HG02981 (cell line): ENCODE measurements around the gene INO80.

ENCODE experiments used
- ATAC-seq: cut with Tn5 transposase; IDR thresholded peaks from one replicate; pipeline ENCODE4 v1.9.1; 2021; ENCODE audit warnings: mild to moderate bottlenecking, moderate library complexity; ENCODE audit not compliant: unreplicated experiment

Gene INO80

DNA sequence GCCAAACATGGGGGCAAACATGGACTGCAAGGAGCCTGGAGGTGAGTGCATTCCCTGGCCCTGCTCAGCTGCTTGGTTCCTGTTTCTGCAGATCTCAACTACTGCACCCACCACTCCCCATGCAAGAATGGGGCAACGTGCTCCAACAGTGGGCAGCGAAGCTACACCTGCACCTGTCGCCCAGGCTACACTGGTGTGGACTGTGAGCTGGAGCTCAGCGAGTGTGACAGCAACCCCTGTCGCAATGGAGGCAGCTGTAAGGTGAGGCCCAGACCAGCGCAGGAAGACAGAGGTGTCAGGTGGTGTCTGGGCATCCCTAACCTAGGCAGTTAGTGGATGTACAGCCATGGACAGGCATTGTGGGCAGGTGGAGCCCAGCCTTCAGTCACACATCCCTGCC, 181.6 kb downstream of the INO80 start:
- no peak for ATAC-seq

DNA sequence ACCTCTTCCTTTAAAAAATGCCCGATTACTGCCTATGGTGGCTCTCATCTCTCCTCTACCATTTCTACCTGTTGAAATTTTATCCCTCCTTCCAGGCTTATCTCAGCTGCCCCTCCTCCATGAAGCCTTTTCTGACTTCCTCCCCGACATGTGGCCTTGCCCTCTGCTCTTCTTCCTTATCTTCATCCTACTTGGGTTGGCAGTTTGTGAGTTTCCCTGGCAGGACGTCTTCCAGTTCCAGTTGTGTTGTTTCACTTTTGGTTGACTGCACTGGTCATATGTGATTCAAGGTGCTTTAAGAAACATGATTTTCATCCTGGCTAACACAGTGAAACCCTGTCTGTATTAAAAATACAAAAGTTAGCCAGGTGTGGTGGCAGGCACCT, 182.6 kb downstream of the INO80 start:
- no peak for ATAC-seq

DNA sequence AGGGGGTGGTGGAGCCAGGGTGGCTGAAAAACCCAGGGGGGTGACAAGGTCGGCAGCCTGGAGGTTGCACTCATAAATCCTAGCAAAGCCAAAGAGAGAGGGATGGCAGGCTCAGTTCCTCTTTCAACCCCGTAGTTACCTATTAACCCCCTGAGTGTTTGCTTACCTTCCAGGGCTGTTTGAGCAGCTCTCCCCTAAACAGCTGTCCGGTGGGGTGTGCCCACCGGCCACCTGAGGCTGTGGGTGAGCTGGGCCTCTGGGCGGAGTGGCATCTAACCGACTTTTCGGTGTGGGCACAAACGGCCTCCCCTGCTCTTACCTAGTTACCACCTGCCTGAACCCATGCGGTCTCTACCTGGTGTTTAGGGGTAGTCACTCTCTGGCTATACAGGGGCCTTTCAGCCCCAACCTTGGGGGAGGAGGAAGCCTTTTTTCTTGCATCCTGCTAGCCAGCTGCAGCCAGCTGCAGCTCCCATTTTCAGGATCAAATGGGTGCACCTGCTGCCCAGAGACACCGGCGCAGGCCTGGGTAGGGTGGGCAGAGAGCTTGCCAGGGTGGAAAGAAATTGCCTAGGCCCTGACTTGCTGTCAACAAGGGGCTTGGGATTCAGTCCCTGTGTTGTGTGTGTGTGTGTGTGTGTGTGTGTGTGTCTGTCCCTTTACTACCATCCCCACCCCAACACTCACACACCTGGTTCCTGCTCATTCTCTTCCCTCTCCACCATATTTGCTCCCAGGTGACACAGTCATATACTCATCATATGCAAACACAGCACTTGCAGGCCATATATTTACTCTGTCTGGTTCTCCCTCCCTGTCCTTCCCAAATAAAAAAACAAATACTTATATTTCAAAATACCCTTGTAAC, 183.2 kb downstream of the INO80 start:
- ATAC-seq, result no peak

DNA sequence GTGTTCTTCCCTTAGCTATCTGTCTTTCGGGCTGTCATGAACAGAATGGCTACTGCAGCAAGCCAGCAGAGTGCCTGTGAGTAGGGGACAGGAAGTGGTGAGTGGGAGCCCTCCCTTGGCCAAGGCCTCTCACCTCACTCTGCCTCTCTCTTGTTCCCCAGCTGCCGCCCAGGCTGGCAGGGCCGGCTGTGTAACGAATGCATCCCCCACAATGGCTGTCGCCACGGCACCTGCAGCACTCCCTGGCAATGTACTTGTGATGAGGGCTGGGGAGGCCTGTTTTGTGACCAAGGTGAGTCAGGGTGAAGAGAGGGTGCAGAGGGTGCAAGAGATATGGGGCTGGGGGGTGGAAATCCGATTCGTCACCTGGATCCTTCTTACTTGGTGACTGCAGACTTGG, 183.9 kb downstream of the INO80 start:
- no peak for ATAC-seq

DNA sequence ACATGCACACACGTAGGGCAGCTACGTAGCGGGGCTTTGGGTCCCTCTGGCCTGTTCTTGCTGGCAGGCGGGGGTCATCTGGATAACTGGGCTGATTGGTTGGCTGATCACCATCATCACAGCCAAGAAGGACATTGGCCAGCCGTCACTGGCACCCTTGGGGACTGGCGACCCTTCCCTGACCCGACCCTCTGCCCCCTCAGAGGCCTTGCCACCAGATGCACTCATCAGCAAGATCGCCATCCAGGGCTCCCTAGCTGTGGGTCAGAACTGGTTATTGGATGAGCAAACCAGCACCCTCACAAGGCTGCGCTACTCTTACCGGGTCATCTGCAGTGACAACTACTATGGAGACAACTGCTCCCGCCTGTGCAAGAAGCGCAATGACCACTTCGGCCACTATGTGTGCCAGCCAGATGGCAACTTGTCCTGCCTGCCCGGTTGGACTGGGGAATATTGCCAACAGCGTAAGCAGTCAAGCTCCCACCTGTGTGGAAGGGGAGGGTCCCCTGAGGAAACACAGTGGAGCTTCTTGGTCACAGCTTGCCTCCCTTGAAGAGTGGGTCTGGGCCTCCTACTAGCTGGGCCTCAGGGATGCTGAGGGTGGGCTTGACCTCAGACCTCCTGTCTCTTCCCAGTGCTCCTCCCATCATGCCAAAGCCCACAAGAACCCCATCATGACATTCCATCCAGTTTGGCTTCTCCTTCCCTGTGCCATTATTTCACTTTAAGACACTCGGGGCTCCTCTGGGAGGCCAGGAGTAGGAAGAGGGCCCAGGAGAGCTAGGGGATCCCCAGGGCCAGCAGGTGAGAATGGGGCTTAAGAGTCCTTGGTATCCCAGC, 184.6 kb downstream of the INO80 start:
- no peak for ATAC-seq

DNA sequence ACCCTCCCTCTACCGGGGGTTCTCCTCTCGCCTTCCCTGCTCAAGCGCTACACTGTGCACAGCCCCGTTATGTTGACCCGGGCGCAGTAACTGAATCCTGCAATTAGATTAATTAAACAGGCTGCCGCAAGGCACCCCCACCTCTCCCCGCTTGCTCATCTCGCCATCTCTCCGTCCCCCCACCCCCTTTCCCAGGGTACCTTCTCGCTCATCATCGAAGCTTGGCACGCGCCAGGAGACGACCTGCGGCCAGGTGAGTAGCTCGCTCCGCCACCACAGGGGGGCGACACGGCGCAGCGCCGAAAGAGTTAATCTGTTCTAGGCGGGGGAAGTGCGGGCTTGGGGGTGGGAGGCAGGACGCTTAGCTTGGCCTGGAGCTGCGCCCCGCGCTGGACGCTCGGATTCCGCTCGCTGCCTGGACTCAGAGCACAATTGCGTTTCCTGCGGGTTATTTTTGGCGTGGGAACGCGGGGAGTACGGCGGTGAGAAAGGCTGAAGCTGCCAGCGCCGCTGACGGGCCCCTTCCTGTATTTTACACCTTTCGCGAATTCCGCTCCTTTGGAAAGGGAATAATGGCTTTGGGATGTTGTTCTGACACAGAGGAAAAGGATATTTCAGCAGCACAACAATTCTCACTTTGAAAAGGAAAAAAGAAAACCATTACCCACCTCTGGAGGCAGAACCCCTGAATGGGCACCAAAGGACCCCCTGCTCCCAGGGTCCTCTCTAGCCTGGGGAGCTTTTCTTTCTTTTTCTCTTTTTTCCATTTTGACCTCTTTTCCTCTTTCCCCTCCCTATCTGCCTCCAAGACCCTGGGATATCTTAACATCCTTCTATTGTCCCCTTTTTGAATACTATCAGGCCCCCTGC, 185.4 kb downstream of the INO80 start:
- no peak for ATAC-seq

DNA sequence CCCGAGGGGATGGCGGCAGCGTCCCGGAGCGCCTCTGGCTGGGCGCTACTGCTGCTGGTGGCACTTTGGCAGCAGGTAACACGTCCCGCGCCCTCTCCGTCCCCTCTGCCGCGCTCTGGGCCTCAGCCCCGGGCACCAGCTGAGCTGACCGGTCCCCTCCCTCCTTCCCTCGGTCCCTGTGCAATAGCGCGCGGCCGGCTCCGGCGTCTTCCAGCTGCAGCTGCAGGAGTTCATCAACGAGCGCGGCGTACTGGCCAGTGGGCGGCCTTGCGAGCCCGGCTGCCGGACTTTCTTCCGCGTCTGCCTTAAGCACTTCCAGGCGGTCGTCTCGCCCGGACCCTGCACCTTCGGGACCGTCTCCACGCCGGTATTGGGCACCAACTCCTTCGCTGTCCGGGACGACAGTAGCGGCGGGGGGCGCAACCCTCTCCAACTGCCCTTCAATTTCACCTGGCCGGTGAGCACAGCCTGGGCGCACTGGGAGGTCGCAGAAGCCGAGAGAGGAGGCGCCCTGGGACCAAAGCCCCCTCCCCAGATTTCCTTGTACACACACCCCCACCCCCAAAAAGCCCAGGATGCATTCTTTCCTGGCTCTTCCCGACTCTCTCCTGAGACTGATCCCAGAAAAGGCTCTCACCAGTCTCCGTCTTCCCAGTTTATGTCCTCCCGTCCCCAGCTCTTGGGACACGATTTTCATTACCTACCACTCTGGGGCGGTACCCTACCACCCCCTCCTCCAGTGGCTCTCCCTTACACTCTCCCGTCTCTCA, 186.2 kb downstream of the INO80 start:
- no peak for ATAC-seq
